ENCODE data around the gene KIAA1191.
"Not testable (repeated sequence)": the region's sequence is repeated elsewhere in the genome, so short reads cannot be mapped to it uniquely, and the experiment has no call there.

The KIAA1191 gene

DNA sequence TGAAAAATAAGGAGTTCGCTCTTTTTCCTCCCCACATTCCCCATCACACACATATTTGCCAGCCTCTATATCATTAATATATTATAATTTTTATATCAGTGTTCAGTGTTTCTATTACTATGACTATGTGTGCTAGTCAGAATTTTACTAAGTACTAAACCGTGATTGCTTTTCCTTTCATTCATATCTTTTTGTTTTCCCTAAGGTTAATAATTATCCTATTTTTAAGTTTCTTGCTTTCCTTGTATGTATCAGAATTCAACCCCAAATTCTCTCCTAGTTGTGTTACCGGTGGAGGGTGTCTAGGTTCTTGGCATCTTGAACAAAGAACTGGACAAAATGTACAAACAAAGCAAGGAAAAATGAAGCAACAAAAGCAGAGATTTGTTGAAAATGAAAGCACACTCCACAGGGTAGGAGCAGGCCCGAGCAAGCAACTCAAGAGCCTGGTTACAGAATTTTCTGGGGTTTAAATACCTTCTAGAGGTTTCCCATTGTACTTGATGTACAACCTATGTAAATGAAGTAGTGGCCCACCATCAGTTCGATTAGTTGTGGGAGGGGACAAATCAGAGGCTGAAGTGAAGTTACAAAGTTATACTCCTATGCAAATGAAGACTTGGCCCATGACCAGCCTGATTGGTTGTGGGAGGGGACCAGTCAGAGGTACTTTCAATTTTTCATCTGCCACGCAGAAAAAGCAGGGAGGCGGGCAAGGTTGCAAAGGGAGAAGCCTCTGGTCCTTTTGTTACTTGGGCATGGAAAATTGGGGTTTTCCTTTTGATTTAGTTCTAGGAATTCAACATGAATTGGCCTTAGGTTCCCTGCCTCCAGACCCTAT lies 43.8 kb downstream of the KIAA1191 start:
- no peak for DNase-seq (ENCODE audit: low spot score)

DNA sequence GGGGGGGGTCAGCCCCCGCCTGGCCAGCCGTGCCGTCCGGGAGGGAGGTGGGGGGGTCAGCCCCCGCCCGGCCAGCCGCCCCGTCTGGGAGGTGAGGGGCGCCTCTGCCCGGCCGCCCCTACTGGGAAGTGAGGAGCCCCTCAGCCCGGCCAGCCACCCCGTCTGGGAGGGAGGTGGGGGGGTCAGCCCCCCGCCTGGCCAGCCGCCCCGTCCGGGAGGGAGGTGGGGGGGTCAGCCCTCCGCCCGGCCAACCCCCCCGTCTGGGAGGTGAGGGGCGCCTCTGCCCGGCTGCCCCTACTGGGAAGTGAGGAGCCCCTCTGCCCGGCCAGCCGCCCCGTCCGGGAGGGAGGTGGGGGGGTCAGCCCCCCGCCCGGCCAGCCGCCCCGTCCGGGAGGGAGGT lies 56.2 kb downstream of the KIAA1191 start:
- DNase-seq (ENCODE audit: low spot score) = not testable (repeated sequence)

Data from GM03348 (cell line).